ENCODE results near the gene CNFN. TPM values are rescaled to one million over a fixed set of nuclear protein-coding genes. Genes with fewer than 3 reads are reported as not detected.

The CNFN gene
- total RNA-seq, 1 experiment from 2014 or later: 7.1 TPM

DNA sequence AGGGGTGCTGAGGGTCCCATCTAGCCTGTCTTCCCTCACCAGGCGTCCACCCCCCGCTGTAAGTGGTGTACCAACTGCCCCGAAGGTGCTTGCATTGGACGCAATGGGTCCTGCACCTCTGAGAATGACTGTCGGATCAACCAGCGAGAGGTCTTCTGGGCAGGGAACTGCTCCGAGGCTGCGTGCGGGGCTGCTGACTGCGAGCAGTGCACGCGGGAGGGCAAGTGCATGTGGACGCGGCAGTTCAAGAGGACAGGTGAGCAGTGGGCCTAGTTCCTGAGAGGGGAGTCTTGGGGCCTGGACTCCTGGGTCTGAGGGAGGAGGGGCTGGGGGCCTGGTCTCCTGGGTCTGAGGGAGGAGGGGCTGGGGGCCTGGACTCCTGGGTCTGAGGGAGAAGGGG is 27.8 kb downstream of the CNFN start:
- peaks cover 8 to 35% of the 10 kb centered on the region in 2 experiments for H3K4me1 Mint-ChIP-seq
- H3K4me2 ChIP-seq (ENCODE audit: insufficient read depth, insufficient read length, low read length): no peak overlapping the region
- H3T11ph ChIP-seq (ENCODE audit: low read length): no peak overlapping the region
- H3K27ac Mint-ChIP-seq: peak overlapping the region in 2 of 3 experiments; percentile 90 to 96; a peak in 4 of 7 replicates
- H3K9ac ChIP-seq (ENCODE audit: extremely low read depth, insufficient read length, low read length): no peak overlapping the region
- no peak overlapping the region for H2AFZ ChIP-seq (ENCODE audit: low read length)
- H4K20me1 ChIP-seq (ENCODE audit: control insufficient read depth, insufficient read depth, insufficient read length): no peaks in the 10 kb centered on the region
- H3K27me3 Mint-ChIP-seq (ENCODE audit: low read depth): no peaks in the 10 kb centered on the region
- H3K18ac ChIP-seq (ENCODE audit: insufficient read length, low read depth, low read length): no peak overlapping the region
- no peaks in the 10 kb centered on the region for H3K79me1 ChIP-seq (ENCODE audit: insufficient read depth, low read depth, low read length, poor library complexity, severe bottlenecking)
- H3K4ac ChIP-seq (ENCODE audit: low read depth, low read length): no peak overlapping the region
- WGBS (ENCODE audit: extremely low coverage, insufficient read length, low lambda C conversion rate): no CpG with 5 or more reads among the region's 14 CpGs
- no peak overlapping the region for H2BK20ac ChIP-seq (ENCODE audit: low read depth, low read length, poor library complexity, severe bottlenecking)
- H3K14ac ChIP-seq (ENCODE audit: insufficient read depth, low read length): no peak overlapping the region
- H3K56ac ChIP-seq (ENCODE audit: insufficient read length, low read depth, low read length): no peak overlapping the region
- H2BK15ac ChIP-seq (ENCODE audit: low read depth, low read length): no peak overlapping the region
- TF ChIP-seq CTCF (conservative IDR thresholded peaks at IDR 0.05): no peak
- H2BK12ac ChIP-seq (ENCODE audit: insufficient read length, low read depth, low read length): no peak overlapping the region
- H3K4me1 ChIP-seq (ENCODE audit: insufficient read depth, low read length): no peaks in the 10 kb centered on the region
- no peak overlapping the region for H3K23ac ChIP-seq (ENCODE audit: insufficient read length, low read depth, low read length)
- H4K8ac ChIP-seq (replicated peaks; ENCODE audit: insufficient read length, low read depth, low read length): no peak overlapping the region
- H2BK5ac ChIP-seq (ENCODE audit: insufficient read length, low read length): no peak overlapping the region
- H3K36me3 Mint-ChIP-seq (ENCODE audit: insufficient read depth in 1 of 3, low read depth in 3 of 3): peaks cover 32 to 49% (median 47%) of the 10 kb centered on the region in 3 experiments
- peaks cover 6% of the 10 kb centered on the region for H3K9me3 ChIP-seq (ENCODE audit: control insufficient read depth, low read depth, low read length)
- no peak overlapping the region for H2AK5ac ChIP-seq (ENCODE audit: insufficient read length, low read length)
- H4K5ac ChIP-seq (ENCODE audit: insufficient read length, low read depth, low read length): no peak overlapping the region
- no peaks in the 10 kb centered on the region for H3K79me2 ChIP-seq (ENCODE audit: insufficient read depth, low read length)
- H2BK120ac ChIP-seq (ENCODE audit: low read depth, low read length, poor library complexity, severe bottlenecking): no peak overlapping the region
- H3K4me3 Mint-ChIP-seq: no peak overlapping the region
- H3K23me2 ChIP-seq (ENCODE audit: insufficient read length, low read depth, low read length, poor library complexity, severe bottlenecking): no peaks in the 10 kb centered on the region
- no peak for DNase-seq
- H3K27ac ChIP-seq (ENCODE audit: insufficient read length, low read depth, low read length): no peak overlapping the region
- H4K91ac ChIP-seq (ENCODE audit: insufficient read length, low read depth, low read length): no peak overlapping the region
- H3K27me3 ChIP-seq (ENCODE audit: insufficient read depth, low read length): no peaks in the 10 kb centered on the region
- peaks cover 5 to 6% of the 10 kb centered on the region in 2 experiments; a peak in 4 of 5 replicates for H3K9me3 Mint-ChIP-seq

Data from H9 (cell line).